ENCODE data around the gene PACS1. TPM values are rescaled to one million over a fixed set of nuclear protein-coding genes. Genes with fewer than 3 reads are reported as not detected.

Gene PACS1
- total RNA-seq, 2 experiments from 2014 or later, result 76.3 to 78.3 TPM

- peaks cover 2% of the 10 kb centered on the region for H3K9me3 Mint-ChIP-seq
- H3K4me1 Mint-ChIP-seq (ENCODE audit: low read depth), result peaks cover 61% of the 10 kb centered on the region
- no peak for TF ChIP-seq CTCF (IDR thresholded peaks at IDR 0.05)
- peaks cover 12% of the 10 kb centered on the region for H3K36me3 Mint-ChIP-seq (ENCODE audit: low read depth)
- DNase-seq (no peak), ATAC-seq (no peak)
- H3K27me3 Mint-ChIP-seq, result no peaks in the 10 kb centered on the region
- peak overlapping the region; percentile 9 for H3K27ac Mint-ChIP-seq
- ChIA-PET POLR2A (no interaction called here), CTCF (interaction anchor here (0.8 to 2.7 kb wide), 7 partner anchors 20 to 133 kb away, joined by 3 to 8 read pairs (median 3); no protein-coding TSS in a partner anchor)
- intact Hi-C loops (cut with micrococcal nuclease), result no loop called here
- no peak overlapping the region for H3K4me3 Mint-ChIP-seq
Observed at GRCh38 chr11:66155387-66156073, 85.5 kb downstream of the PACS1 start.

GRCh38 chr11:66157182-66157864 is 87.3 kb downstream of the PACS1 start:
- peaks cover 8% of the 10 kb centered on the region for H3K36me3 Mint-ChIP-seq (ENCODE audit: low read depth)
- H3K27me3 Mint-ChIP-seq, result no peaks in the 10 kb centered on the region
- DNase-seq (no peak), ATAC-seq (peak; percentile 69)
- intact Hi-C loops (cut with micrococcal nuclease), result no loop called here
- peaks cover 61% of the 10 kb centered on the region for H3K4me1 Mint-ChIP-seq (ENCODE audit: low read depth)
- ChIA-PET POLR2A (interaction anchor here (1.5 kb wide), 1 partner anchor 60 kb away, joined by 3 read pairs; no protein-coding TSS in a partner anchor), CTCF (interaction anchor here (1.1 to 2.7 kb wide), 4 partner anchors 22 to 89 kb away, joined by 3 to 8 read pairs (median 4); no protein-coding TSS in a partner anchor)
- no peak for TF ChIP-seq CTCF (IDR thresholded peaks at IDR 0.05)
- H3K9me3 Mint-ChIP-seq, result no peaks in the 10 kb centered on the region
- H3K4me3 Mint-ChIP-seq, result no peak overlapping the region
- peak overlapping the region; percentile 81 for H3K27ac Mint-ChIP-seq

- Mint-ChIP-seq H3K27me3 (no peaks in the 10 kb centered on the region), H3K4me3 (no peak overlapping the region), H3K4me1 (ENCODE audit: low read depth) (peaks cover 60% of the 10 kb centered on the region), H3K27ac (peak overlapping the region; percentile 81), H3K36me3 (ENCODE audit: low read depth) (peaks cover 3% of the 10 kb centered on the region), H3K9me3 (no peaks in the 10 kb centered on the region)
- CTCF ChIA-PET, result interaction anchor here (1.4 kb wide), 1 partner anchor 90 kb away, joined by 4 read pairs; no protein-coding TSS in a partner anchor
- no peak for ATAC-seq
- no peak for TF ChIP-seq CTCF (IDR thresholded peaks at IDR 0.05)
- no peak for DNase-seq
- intact Hi-C loops (cut with micrococcal nuclease), result no loop called here
- POLR2A ChIA-PET, result no interaction called here
Observed at GRCh38 chr11:66158156-66158555, 88.1 kb downstream of the PACS1 start.

- ATAC-seq (no peak), DNase-seq (no peak)
- H3K27me3 Mint-ChIP-seq, result no peaks in the 10 kb centered on the region
- no peak overlapping the region for H3K27ac Mint-ChIP-seq
- no peaks in the 10 kb centered on the region for H3K9me3 Mint-ChIP-seq
- TF ChIP-seq CTCF (IDR thresholded peaks at IDR 0.05), result no peak
- H3K4me3 Mint-ChIP-seq, result no peak overlapping the region
- H3K4me1 Mint-ChIP-seq (ENCODE audit: low read depth), result peaks cover 68% of the 10 kb centered on the region
- ChIA-PET POLR2A (interaction anchor here (0.7 to 1.1 kb wide), 4 partner anchors 11 to 211 kb away, joined by 3 read pairs; no protein-coding TSS in a partner anchor), CTCF (interaction anchor here (0.9 to 1.4 kb wide), 4 partner anchors 9 to 114 kb away, joined by 3 to 4 read pairs (median 3); no protein-coding TSS in a partner anchor)
- intact Hi-C loops (cut with micrococcal nuclease), result no loop called here
- H3K36me3 Mint-ChIP-seq (ENCODE audit: low read depth), result peaks cover 3% of the 10 kb centered on the region
Observed at GRCh38 chr11:66159324-66159984, 89.4 kb downstream of the PACS1 start.

Measured in activated CD8-positive, alpha-beta T cell treated with anti-CD3 and anti-CD28 coated beads for 36 hours (primary cell).